OCI-LY1 (cell line): ENCODE data around the gene SYNM.

Experiments
- CTCF ChIP-seq: fragments of 200-600 bp; sonication (generic), shearing (Covaris generic); IDR thresholded peaks from 2 replicates; pipeline ENCODE4 v1.5.1; 2017; ENCODE audit warnings: mild to moderate bottlenecking, antibody characterized with exemption, low read length, moderate library complexity, mixed read lengths
- EZH2 ChIP-seq: fragments of 200-600 bp; sonication (generic), shearing (Covaris generic); IDR thresholded peaks from 2 replicates; pipeline ENCODE4 v1.8.0; 2017; ENCODE audit warnings: borderline replicate concordance, mixed run types, mild to moderate bottlenecking, antibody characterized with exemption, low read length, moderate library complexity, mixed read lengths

DNA sequence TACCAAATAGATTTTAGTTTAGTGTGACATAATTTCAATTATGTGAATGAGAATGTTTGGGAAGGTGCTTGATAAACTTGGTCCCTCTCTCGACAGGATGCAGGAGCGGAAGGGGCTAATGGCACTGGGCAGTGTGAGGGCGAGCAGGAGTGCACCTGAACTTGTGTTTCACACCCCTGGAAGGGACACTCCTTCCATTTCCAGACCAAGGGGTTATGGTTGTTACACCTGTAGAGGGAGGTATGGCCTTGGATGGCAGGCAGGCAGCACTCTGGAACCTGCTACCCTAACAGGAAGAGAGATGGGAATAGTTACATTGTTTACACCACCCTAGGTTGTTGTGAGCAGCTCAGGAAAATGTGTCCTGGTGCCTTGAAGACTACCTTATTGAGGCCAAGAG lies 22.1 kb downstream of the SYNM start:
- TF ChIP-seq CTCF (no peak), EZH2 (no peak)
